ENCODE data around the gene UROS.

GRCh38 chr10:125761961-125762360 lies 61.1 kb downstream of the UROS start:
- TF ChIP-seq HMGXB4 (CRISPR knock-in tag; IDR thresholded peaks at IDR 0.05; ENCODE audit: borderline replicate concordance) (no peak), ZSCAN20 (CRISPR knock-in tag; IDR thresholded peaks at IDR 0.05) (no peak)
